ENCODE data around the gene SPINDOC. TPM values are rescaled to one million over a fixed set of nuclear protein-coding genes. Genes with fewer than 3 reads are reported as not detected.

The SPINDOC gene
- polyA plus RNA-seq, 1 of the 3 experiments (the other 2 are of a cell fraction), result 45.0 TPM

- no peak for TF ChIP-seq USF1 (IDR thresholded peaks at IDR 0.05; ENCODE audit: borderline replicate concordance, low read depth)
- no peak for TF ChIP-seq EP300 (IDR thresholded peaks at IDR 0.05; ENCODE audit: borderline replicate concordance in 1 of 2, low read depth in 1 of 2, low read length in 1 of 2)
- TF ChIP-seq FOXM1 (IDR thresholded peaks at IDR 0.05; ENCODE audit: low read depth), result no peak
- TF ChIP-seq MAX (IDR thresholded peaks at IDR 0.05; ENCODE audit: low read depth), result no peak
Observed at GRCh38 chr11:63764340-63764678, 48.9 kb upstream of the SPINDOC start (continued).

GRCh38 chr11:63764679-63765647 lies 48.3 kb upstream of the SPINDOC start:
- Histone ChIP-seq H3K79me2 (ENCODE audit: insufficient read depth) (peaks cover 27% of the 10 kb centered on the region), H3K4me2 (no peak overlapping the region), H3K4me1 (ENCODE audit: control insufficient read depth in 1 of 2, insufficient read depth in 2 of 2, low read depth in 1 of 2, low read length in 1 of 2) (peaks cover 0 to 20% of the 10 kb centered on the region in 2 experiments; a peak in 1 of 4 replicates), H3K36me3 (replicated peaks in 1 of 2; ENCODE audit: control insufficient read depth in 1 of 2, insufficient read depth in 2 of 2, low read length in 1 of 2) (peaks cover 9 to 56% of the 10 kb centered on the region in 2 experiments), H3K27ac (ENCODE audit: low read depth in 2 of 2, low read length in 1 of 2) (no peak overlapping the region; a peak in 1 of 4 replicates), H3F3A (replicated peaks; ENCODE audit: insufficient read depth) (peaks cover 4% of the 10 kb centered on the region), H3K4me3 (ENCODE audit: low read depth in 2 of 2, low read length in 1 of 2) (no peak overlapping the region), H4K20me1 (ENCODE audit: insufficient read depth) (peaks cover 23% of the 10 kb centered on the region), H3K9me2 (no peaks in the 10 kb centered on the region), H3K9me3 (no peaks in the 10 kb centered on the region), H2AFZ (ENCODE audit: low read depth) (no peak overlapping the region), H3K9ac (no peak overlapping the region), H3K27me3 (ENCODE audit: insufficient read depth) (no peaks in the 10 kb centered on the region)
- ChIA-PET POLR2A (no interaction called here), CTCF (interaction anchor here (1.1 to 1.4 kb wide), 2 partner anchors 27 to 83 kb away, joined by 3 to 5 read pairs; no protein-coding TSS in a partner anchor)
- WGBS (ENCODE audit: low lambda C conversion rate), result 94% methylated on average over 10 of the region's 30 CpGs
- TF ChIP-seq EZH2phosphoT487 (IDR thresholded peaks at IDR 0.05; ENCODE audit: borderline replicate concordance, low read depth) (no peak), ZBTB33 (IDR thresholded peaks at IDR 0.05; ENCODE audit: borderline replicate concordance, low read depth) (no peak), TCF12 (IDR thresholded peaks at IDR 0.05) (no peak), MEF2A (IDR thresholded peaks at IDR 0.05; ENCODE audit: borderline replicate concordance, low read depth) (no peak), SMC3 (IDR thresholded peaks at IDR 0.05; ENCODE audit: low read depth, low read length) (no peak)
- DNase-seq, result no peak

GRCh38 chr11:63765688-63766241 lies 47.5 kb upstream of the SPINDOC start:
- Histone ChIP-seq H3F3A (replicated peaks; ENCODE audit: insufficient read depth) (peaks cover 5% of the 10 kb centered on the region), H3K4me2 (no peak overlapping the region), H3K4me1 (ENCODE audit: control insufficient read depth in 1 of 2, insufficient read depth in 2 of 2, low read depth in 1 of 2, low read length in 1 of 2) (peaks cover 0 to 22% of the 10 kb centered on the region in 2 experiments; a peak in 1 of 4 replicates), H4K20me1 (ENCODE audit: insufficient read depth) (peaks cover 18% of the 10 kb centered on the region), H3K9me3 (no peaks in the 10 kb centered on the region), H3K27me3 (ENCODE audit: insufficient read depth) (no peaks in the 10 kb centered on the region), H2AFZ (ENCODE audit: low read depth) (no peak overlapping the region), H3K36me3 (replicated peaks in 1 of 2; ENCODE audit: control insufficient read depth in 1 of 2, insufficient read depth in 2 of 2, low read length in 1 of 2) (peaks cover under 1 to 48% of the 10 kb centered on the region in 2 experiments), H3K9ac (no peak overlapping the region), H3K27ac (ENCODE audit: low read depth in 2 of 2, low read length in 1 of 2) (no peak overlapping the region; a peak in 1 of 4 replicates), H3K9me2 (no peaks in the 10 kb centered on the region), H3K79me2 (ENCODE audit: insufficient read depth) (peaks cover 27% of the 10 kb centered on the region), H3K4me3 (ENCODE audit: low read depth in 2 of 2, low read length in 1 of 2) (no peak overlapping the region)
- no peak for DNase-seq
- 97% methylated on average over 17 of the region's 18 CpGs for WGBS (ENCODE audit: low lambda C conversion rate)
- POLR2A ChIA-PET, result no interaction called here
- CTCF ChIA-PET, result interaction anchor here (1.2 to 4.7 kb wide), 6 partner anchors 27 to 384 kb away, joined by 3 to 43 read pairs (median 10); partner anchors contain the start of genes MARK2 and RTN3
- TF ChIP-seq RFX5 (IDR thresholded peaks at IDR 0.05; ENCODE audit: low read length) (no peak), SIN3A (IDR thresholded peaks at IDR 0.05; ENCODE audit: borderline replicate concordance, low read depth, low read length) (no peak), IRF3 (IDR thresholded peaks at IDR 0.05; ENCODE audit: low read depth, low read length) (no peak), GABPA (IDR thresholded peaks at IDR 0.05; ENCODE audit: low read depth) (no peak), USF2 (IDR thresholded peaks at IDR 0.05; ENCODE audit: borderline replicate concordance, low read depth, low read length) (no peak), FOXJ3 (CRISPR knock-in tag; IDR thresholded peaks at IDR 0.05) (no peak), JUND (IDR thresholded peaks at IDR 0.05) (no peak), RCOR1 (IDR thresholded peaks at IDR 0.05; ENCODE audit: low read length) (no peak), SMC3 (IDR thresholded peaks at IDR 0.05; ENCODE audit: low read depth, low read length) (no peak), MAX (IDR thresholded peaks at IDR 0.05; ENCODE audit: low read depth) (no peak), TAF1 (IDR thresholded peaks at IDR 0.05; ENCODE audit: borderline replicate concordance, low read depth, low read length) (no peak)
